Nephron (organoid): ENCODE measurements around the gene OTUB1.

Experiments
- H3K27ac Mint-ChIP-seq, 3 experiments: 2 replicates each; pipeline ENCODE4 v1.8.0; 2020; ENCODE audit warnings: mixed read lengths in 3 of 3, mild to moderate bottlenecking in 2 of 3, moderate library complexity in 1 of 3
- H3K27me3 Mint-ChIP-seq: 2 replicates; pipeline ENCODE4 v1.8.0; 2021; ENCODE audit warnings: low read depth, mild to moderate bottlenecking, moderate library complexity, mixed read lengths
- H3K36me3 Mint-ChIP-seq: 2 replicates; pipeline ENCODE4 v1.8.0; 2020; ENCODE audit warnings: low read depth, mixed read lengths
- H3K4me1 Mint-ChIP-seq: 2 replicates; pipeline ENCODE4 v1.8.0; 2020; ENCODE audit warnings: mixed read lengths
- H3K4me3 Mint-ChIP-seq, 3 experiments: 2 replicates each; pipeline ENCODE4 v1.8.0; 2020; ENCODE audit warnings: mild to moderate bottlenecking in 3 of 3, mixed read lengths in 3 of 3, moderate library complexity in 2 of 3
- H3K9me3 Mint-ChIP-seq: 2 replicates; pipeline ENCODE4 v1.8.0; 2020; ENCODE audit warnings: mixed read lengths
- CTCF ChIP-seq, 3 experiments: fragments of 200-600 bp; sonication (generic); IDR thresholded peaks; one replicate each; pipeline ENCODE4 v1.5.0; 2021; ENCODE audit warnings: antibody characterized with exemption in 3 of 3; ENCODE audit not compliant: unreplicated experiment in 3 of 3

The OTUB1 gene

DNA sequence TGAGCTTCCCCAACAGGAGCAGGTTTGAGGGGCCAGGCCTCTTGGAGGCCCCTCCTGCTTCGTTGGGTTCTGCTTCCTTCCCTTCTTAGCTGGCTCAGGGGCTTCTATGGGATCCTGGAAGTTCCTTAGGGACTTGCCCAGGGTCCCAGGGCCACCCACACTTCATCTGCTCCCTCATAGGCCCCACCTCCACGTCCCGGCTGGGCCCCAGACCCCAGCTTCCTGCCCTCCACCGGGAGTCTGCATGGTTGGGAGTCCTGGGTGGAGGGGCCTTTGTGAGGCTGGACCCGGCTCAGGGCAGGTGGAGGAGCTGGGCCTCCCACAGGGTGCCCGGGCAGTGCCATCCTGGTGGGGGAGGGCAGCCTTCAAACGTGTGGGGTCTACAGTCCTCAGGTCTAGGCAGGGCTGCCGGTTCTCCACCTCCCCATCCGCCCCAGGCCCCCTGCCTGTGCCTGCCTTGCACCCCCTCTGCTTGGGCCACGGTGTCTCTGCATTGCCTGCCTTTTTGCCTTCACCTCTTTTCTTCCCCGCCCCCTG is 11.6 kb downstream of the OTUB1 start:
- TF ChIP-seq CTCF (IDR thresholded peaks at IDR 0.05; ENCODE audit: unreplicated experiment in 3 of 3), result no peak
- Mint-ChIP-seq H3K9me3 (no peaks in the 10 kb centered on the region), H3K4me1 (peaks cover 15% of the 10 kb centered on the region), H3K36me3 (peaks cover 46% of the 10 kb centered on the region), H3K27me3 (peaks cover 8% of the 10 kb centered on the region), H3K4me3 (no peak overlapping the region), H3K27ac (no peak overlapping the region)

- Mint-ChIP-seq H3K36me3 (peaks cover 40% of the 10 kb centered on the region), H3K27me3 (peaks cover 12% of the 10 kb centered on the region), H3K27ac (peak overlapping the region in 1 of 3 experiments; percentile 28), H3K4me1 (peaks cover 24% of the 10 kb centered on the region), H3K4me3 (peak overlapping the region in 2 of 3 experiments; percentile 11 to 35), H3K9me3 (no peaks in the 10 kb centered on the region)
- no peak for TF ChIP-seq CTCF (IDR thresholded peaks at IDR 0.05; ENCODE audit: unreplicated experiment in 3 of 3)
Measured at GRCh38 chr11:63998558-63999348, 12.5 kb downstream of the OTUB1 start.

DNA sequence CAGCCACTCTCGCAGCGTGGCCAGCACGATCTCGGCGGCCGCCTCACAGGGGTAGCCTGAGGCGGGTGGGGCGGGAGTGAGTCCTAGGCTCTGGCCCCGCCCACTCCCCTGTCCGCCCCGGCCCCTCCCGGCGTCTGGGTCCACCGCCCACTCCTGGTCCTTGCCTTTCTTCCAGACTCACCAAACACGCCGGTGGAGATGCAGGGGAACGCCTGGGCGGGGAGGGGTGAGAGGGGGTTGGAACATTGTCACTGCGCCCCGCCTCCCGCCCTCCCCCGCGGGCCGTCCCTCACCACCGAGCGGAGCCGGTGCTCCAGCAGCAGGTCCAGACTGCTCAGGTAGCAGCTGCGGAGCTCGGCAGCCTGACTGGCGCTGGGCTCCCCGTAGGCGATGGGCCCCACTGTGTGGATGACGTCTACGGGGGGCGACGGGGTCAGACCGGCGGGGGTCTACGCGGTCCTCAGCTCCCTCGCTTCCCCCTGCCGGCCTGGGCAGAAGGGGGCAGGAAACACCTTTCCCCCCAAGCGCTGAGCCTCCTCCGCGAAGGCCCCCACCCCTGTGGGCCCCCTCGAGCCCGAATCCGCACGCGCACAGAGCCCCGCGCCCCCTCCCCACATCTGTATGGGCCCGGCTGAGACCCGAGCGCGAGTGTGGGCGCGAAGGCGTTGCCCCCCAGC is 13.2 kb downstream of the OTUB1 start:
- no peak for TF ChIP-seq CTCF (IDR thresholded peaks at IDR 0.05; ENCODE audit: unreplicated experiment in 3 of 3)
- Mint-ChIP-seq H3K4me3 (peak overlapping the region in 1 of 3 experiments; percentile 50), H3K4me1 (peaks cover 30% of the 10 kb centered on the region), H3K27me3 (peaks cover 16% of the 10 kb centered on the region), H3K27ac (no peak overlapping the region), H3K9me3 (no peaks in the 10 kb centered on the region), H3K36me3 (peaks cover 36% of the 10 kb centered on the region)

- peaks cover 30% of the 10 kb centered on the region for H3K4me1 Mint-ChIP-seq
- peaks cover 13% of the 10 kb centered on the region for H3K27me3 Mint-ChIP-seq
- H3K27ac Mint-ChIP-seq, result no peak overlapping the region
- TF ChIP-seq CTCF (IDR thresholded peaks at IDR 0.05; ENCODE audit: unreplicated experiment in 3 of 3), result peak; percentile 77 to 87 (median 83)
- peak overlapping the region in 1 of 3 experiments; percentile 50 for H3K4me3 Mint-ChIP-seq
- H3K36me3 Mint-ChIP-seq, result peaks cover 29% of the 10 kb centered on the region
- H3K9me3 Mint-ChIP-seq, result no peaks in the 10 kb centered on the region
Measured at GRCh38 chr11:64000026-64000739, 13.9 kb downstream of the OTUB1 start.

DNA sequence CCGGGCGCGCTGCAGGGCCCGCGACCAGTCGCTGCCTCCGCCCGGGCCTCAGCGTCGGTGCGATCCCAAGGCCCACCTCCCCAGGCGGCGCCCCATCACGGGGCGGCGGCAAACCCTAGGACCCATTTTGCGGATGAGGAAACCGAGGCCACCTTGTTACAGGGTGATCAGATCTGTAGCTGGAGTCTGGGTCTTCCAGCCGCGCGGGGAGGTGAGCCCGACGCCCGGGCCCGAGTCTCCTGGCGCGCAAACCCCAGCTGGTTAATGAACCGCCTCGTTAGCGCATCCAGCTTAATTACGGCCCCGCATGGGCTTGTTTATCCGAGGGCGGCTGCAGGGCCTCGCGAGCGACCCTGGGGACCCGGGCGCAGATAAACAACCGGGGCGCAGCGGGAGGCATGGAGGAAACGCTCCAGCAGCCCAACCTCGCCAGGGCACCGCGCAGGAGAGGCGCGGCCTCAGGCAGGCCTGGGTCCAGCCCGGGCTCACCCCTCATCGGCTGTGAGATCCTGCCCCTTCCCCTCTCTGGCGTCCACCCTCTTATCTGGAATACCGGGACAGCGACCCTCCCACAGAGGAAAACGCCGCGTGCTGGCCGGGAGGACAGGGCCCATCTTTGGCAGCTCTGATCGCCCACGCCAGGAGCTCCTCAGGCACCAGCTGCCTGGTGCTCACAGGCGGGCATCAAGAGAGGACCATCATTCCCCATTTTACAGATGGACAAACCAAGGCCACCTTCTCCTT is 14.7 kb downstream of the OTUB1 start:
- Mint-ChIP-seq H3K27me3 (peaks cover 13% of the 10 kb centered on the region), H3K36me3 (peaks cover 22% of the 10 kb centered on the region), H3K27ac (no peak overlapping the region), H3K4me1 (peaks cover 30% of the 10 kb centered on the region), H3K9me3 (no peaks in the 10 kb centered on the region), H3K4me3 (peak overlapping the region in 2 of 3 experiments; percentile 7 to 17)
- no peak for TF ChIP-seq CTCF (IDR thresholded peaks at IDR 0.05; ENCODE audit: unreplicated experiment in 3 of 3)
